ENCODE results near the gene ORM1.

The ORM1 gene

DNA sequence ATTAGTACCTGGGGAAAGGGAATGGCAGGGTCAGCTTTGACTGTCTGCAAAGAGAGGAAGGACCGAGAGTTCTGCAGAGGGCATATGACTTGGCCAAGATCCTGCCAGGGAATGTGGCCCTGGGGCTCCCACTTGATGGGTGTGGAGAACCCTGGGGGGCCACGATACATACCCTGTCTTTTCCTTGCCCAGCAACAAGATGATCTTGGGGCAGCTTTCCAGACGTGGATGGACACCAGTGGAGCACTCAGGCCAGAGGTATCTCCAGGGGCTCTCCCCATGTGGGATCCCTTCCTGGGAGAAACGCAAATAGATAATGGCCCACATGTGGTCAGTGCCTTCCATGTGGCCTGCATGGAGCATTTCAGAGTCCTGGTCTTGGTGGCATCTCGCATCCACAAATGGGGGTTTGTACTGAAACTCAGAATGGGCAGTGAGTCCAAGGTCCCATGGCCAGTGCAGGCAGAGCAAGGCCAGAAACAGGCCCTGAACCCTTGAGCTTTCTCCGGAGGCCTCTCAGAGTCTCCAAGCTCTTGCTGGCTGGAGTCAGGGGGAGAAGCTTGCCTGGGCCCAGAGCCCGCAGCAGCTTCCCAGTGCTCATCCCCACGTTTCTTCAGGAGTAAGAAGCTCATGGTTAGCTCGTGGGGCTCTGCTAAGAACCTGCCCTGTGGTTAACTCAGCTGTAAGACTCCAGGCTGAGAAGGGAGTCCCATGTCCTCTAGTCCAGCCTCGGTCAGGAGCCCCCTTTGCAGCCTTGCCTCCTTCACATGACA, 18.3 kb upstream of the ORM1 start:
- DNase-seq (ENCODE audit: low read depth, low spot score): no peak
- no peak overlapping the region for H3K4me3 ChIP-seq (ENCODE audit: low read depth, low read length)
- TF ChIP-seq, protein P1, sequence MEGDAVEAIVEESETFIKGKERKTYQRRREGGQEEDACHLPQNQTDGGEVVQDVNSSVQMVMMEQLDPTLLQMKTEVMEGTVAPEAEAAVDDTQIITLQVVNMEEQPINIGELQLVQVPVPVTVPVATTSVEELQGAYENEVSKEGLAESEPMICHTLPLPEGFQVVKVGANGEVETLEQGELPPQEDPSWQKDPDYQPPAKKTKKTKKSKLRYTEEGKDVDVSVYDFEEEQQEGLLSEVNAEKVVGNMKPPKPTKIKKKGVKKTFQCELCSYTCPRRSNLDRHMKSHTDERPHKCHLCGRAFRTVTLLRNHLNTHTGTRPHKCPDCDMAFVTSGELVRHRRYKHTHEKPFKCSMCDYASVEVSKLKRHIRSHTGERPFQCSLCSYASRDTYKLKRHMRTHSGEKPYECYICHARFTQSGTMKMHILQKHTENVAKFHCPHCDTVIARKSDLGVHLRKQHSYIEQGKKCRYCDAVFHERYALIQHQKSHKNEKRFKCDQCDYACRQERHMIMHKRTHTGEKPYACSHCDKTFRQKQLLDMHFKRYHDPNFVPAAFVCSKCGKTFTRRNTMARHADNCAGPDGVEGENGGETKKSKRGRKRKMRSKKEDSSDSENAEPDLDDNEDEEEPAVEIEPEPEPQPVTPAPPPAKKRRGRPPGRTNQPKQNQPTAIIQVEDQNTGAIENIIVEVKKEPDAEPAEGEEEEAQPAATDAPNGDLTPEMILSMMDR (IDR thresholded peaks at IDR 0.05; ENCODE audit: low read depth, low read length): no peak
- in situ Hi-C loops (cut with HindIII; ENCODE audit: low sequenced_read_pairs): no loop called here

DNA sequence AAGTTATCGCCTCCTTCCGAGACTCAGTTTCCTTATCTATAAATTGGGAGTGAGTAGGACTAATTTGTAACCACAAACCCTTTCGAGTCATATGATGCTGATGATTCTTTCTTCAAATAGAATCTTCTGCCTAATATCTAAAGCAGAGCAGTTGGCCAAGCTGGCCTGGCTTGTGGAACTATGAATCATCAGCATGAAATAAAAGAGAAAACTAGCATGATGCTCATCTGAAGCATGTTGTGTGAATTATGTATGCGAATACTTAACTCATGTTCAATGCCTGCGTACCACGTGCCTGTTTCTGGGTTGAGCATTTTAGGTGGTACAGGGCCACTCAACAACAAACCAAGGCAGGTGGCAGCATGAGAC, 15.0 kb upstream of the ORM1 start:
- DNase-seq (ENCODE audit: low read depth, low spot score): peak; percentile 8
- TF ChIP-seq, protein P1 (IDR thresholded peaks at IDR 0.05; ENCODE audit: low read depth, low read length): no peak
- H3K4me3 ChIP-seq (ENCODE audit: low read depth, low read length): no peak overlapping the region
- in situ Hi-C loops (cut with HindIII; ENCODE audit: low sequenced_read_pairs): no loop called here

DNA sequence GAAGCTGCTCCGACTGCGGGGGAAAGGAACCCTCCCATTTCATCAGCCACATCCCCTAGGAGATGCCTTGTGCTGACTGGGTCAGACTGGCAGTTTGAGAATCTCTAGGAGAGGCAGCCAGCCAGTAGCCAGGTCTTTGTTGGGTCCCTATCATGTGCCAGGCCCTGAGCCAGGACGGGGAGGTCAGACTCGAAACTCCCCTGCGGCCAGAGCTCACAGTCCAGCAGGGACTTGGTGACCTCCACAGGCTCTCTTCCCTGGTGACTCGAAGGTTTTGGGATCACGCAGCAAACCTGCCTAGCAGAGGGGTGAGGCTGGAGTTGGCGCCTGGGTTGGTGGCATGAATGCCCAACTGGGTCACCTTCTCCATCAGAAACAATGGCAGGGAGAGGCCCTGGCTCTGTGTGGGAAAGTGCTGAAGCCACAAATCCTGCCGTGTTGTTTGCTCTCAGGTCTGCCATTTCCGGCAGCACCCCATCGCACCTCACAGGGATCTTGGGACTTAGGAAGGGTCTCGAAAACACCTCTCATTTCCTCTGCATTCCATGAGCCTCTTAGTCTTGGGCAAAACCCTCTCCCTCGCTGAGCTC, 14.4 kb upstream of the ORM1 start:
- no peak overlapping the region for H3K4me3 ChIP-seq (ENCODE audit: low read depth, low read length)
- TF ChIP-seq, protein P1 (IDR thresholded peaks at IDR 0.05; ENCODE audit: low read depth, low read length): no peak
- DNase-seq (ENCODE audit: low read depth, low spot score): no peak
- in situ Hi-C loops (cut with HindIII; ENCODE audit: low sequenced_read_pairs): no loop called here

DNA sequence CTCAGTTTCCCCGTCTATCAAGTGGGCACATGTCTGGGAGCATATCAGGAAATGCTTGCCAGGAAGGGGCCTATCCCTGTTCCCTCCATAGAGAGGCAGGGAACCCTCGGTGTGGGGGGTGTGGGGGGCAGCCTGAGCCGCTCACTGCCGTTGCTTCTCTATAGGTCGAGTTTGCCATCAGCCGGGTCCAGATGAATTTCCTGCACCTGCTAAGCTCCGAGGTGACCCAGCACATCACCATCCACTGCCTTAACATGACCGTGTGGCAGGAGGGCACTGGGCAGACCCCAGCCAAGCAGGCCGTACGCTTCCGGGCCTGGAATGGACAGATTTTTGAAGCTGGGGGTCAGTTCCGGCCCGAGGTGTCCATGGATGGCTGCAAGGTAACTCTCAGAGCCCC, 13.8 kb upstream of the ORM1 start:
- DNase-seq (ENCODE audit: low read depth, low spot score): no peak
- no peak overlapping the region for H3K4me3 ChIP-seq (ENCODE audit: low read depth, low read length)
- TF ChIP-seq, protein P1 (IDR thresholded peaks at IDR 0.05; ENCODE audit: low read depth, low read length): no peak
- in situ Hi-C loops (cut with HindIII; ENCODE audit: low sequenced_read_pairs): no loop called here

DNA sequence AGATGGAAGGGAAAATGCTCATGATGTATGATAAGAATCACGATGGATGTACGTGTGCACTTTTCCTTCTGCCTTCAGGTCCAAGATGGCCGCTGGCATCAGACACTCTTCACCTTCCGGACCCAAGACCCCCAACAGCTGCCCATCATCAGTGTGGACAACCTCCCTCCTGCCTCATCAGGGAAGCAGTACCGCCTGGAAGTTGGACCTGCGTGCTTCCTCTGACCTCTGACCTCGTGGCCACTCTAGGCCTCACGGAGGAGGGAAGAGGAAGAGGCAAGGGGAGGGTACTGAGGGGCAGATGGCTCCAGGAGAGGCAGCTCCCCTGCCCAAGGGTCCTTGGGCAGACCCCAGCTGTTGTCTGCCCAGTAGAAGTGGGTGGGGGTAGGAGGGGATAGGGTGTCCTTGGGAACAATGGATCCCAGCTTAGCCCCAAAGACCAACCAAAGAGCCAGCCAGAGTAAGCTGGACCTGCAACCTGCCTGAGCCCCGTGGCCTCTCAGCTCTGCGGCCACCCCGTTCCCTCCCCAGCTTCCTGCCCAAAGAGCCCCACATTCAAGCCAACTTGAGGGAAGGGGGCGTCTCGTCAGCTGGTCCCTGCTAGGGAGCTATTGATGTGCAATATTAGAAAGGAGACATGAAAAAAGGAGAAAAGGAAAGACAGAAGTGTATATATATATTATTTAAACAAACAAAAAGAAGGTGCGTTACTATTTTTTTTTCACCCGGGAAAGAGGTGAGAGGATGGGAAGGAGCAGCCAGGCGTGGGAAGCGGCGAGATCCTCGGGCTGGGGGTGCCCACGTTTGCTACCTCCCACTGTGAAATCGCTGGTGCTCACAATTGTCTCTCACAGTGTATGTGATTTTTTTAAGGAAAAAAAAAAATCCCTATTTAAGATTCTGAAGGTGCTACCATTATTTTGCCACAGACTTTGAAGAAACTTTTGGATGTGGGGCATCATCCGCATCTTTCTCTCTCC, 12.1 kb upstream of the ORM1 start:
- no peak overlapping the region for H3K4me3 ChIP-seq (ENCODE audit: low read depth, low read length)
- in situ Hi-C loops (cut with HindIII; ENCODE audit: low sequenced_read_pairs): no loop called here
- DNase-seq (ENCODE audit: low read depth, low spot score): no peak
- TF ChIP-seq, protein P1 (IDR thresholded peaks at IDR 0.05; ENCODE audit: low read depth, low read length): no peak
